Frontal cortex (tissue), 4 donors: ENCODE data around the gene AK8. TPM values are rescaled to one million over a fixed set of nuclear protein-coding genes. Genes with fewer than 3 reads are reported as not detected.

Experiments
- DNase-seq, 2 donors: peaks; one replicate each; pipeline ENCODE4 v3.0.0; 2012; ENCODE audit warnings: low spot score in 2 of 2
- FAIRE-seq: peaks from 2 replicates; lab custom pipeline; 2012; peaks lifted over from hg19 to GRCh38; lab: Jason Lieb, UNC
- total RNA-seq: library from RNA; depleted of rRNA; stranded (reverse); fragments of >200 nt; gene quantifications from one replicate; pipeline ENCODE4 v1.2.3, GENCODE V29; 2014
- donor health status: control.
- donor health status: control.
- donor health status: control.

The AK8 gene
- total RNA-seq, 1 donor from 2014 or later = 1.2 TPM

DNA sequence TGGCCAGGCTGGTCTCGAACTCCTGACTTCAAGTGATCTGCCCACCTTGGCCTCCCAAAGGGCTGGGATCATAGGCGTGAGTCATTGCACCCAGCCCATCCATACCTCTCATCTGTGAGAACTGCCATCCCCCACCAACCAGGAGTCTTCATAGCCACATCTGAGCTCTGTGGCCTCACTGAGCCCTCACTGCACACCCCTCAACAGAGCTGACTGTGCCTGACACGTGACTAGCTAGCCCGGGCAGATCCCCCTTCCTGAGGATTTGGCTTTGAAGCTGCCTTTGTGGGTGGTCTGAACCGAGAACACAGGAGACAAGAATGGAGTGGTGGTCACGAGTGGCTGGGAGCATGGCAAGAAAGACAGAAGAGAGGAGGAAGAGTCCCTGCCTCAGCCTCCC lies 15.6 kb downstream of the AK8 start:
- FAIRE-seq (no peak), DNase-seq (no peak)

DNA sequence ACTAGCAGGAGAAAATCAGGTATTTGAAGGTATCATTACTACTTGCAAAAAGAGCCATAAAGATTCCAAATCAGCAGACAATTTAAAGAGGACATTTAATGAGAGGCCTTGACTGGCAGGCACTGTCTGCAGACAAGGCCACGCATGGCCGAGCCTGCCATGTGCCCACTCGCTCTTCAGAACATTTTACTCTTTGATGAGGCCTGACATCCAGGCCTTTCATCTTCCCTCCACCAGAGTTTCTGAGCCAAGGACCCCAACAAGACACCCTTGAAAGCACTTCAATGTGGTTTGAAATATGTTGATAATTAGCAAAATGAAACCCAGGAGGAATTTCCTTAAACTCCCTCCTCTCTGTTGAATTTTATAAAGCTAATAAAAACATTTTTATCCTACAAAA lies 16.4 kb downstream of the AK8 start:
- FAIRE-seq (no peak), DNase-seq (no peak)

DNA sequence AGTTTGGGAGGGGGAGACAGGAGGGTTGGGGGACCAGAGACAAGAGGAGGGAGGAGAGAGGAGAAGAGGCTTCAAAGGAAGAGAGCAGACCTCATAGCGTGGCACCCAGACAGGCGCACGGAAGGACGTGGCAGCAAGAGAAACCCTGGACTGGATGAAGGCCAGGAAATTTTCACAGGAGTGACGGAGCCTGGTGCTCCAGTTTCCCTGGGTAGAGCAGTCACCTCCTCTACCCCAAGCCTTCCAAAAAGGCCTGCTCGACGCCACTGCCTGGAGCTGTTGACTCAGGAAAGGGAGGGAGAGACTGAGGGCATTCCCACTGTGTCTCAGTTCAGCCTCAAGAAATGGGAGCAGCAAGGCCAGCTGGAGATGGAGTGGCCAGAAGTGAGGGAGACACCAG lies 19.3 kb downstream of the AK8 start:
- DNase-seq = no peak
- no peak for FAIRE-seq

DNA sequence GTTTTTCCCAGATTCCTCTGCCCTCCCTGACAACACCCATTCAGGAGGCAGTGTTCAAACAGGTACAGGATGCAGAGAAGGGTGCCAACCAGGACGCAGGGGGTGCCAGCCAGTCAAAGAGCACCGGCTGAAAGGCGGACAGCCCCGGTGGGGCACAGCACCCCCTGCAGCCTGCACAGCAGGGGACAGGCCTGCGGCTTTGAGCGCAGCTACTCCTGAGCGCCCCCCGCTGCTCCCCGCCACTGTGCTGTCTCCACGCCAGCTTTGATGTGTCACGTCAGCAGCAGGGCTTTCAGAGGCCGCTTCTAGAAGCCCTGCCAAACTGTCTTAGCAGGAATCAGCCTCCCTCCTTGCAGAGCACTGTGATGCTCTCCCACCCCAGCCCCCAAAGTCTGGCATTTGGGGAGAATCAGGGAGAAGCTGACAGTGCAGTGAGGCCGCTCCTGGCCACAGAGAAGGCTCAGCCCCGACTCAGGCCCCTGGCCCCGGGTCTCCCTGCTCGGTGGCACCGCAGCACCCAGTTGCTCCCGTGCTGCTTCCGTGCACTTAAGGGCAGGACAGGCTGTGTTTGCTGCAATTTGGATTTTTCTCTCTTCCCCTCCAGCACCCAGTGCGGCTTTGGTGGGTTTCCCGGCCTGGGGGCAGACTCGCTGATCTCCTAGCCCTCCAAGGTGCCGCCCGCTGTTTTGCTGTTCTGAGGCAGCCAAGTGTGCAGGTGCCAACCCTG lies 20.3 kb downstream of the AK8 start:
- FAIRE-seq (no peak), DNase-seq (no peak)

DNA sequence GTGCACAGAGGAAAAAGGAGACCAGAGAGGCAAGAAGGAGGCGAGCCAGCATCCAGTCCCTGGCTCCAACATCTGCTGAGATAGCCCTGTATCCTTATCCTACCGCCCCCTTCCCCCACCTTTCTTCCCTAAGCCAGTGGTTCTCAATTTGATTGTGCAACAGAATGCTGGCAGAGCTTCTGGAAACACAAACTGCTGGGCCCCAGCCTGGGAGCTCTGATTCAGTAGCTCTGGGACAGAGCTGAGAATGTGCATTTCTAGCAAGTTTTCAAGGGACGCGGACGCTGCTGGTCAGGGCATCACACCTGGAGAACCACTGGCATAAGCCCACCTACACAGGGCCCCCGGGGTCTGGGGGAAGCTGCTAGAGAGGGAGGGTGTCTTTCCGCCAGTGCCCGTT lies 21.1 kb downstream of the AK8 start:
- no peak for DNase-seq
- no peak for FAIRE-seq

DNA sequence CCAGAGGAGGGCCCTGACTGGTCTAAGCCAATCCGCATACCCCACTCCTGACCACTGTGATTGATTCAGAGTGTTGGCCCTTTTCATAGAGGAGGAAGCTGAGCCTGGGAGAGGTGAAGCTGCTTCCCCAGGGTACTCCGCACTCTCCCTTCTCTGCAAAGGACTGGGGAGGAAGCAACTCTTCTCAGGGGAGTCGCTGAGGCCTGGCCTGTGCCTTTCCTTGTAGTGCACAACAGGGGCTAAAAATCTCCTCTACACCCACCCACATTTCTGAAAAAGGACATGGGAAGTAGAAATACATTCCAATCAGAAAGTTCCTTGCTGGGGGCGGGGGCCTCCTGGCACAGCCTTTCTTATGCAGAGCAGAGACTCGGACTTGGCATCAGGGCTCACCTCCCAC lies 22.2 kb downstream of the AK8 start:
- DNase-seq (no peak), FAIRE-seq (no peak)

DNA sequence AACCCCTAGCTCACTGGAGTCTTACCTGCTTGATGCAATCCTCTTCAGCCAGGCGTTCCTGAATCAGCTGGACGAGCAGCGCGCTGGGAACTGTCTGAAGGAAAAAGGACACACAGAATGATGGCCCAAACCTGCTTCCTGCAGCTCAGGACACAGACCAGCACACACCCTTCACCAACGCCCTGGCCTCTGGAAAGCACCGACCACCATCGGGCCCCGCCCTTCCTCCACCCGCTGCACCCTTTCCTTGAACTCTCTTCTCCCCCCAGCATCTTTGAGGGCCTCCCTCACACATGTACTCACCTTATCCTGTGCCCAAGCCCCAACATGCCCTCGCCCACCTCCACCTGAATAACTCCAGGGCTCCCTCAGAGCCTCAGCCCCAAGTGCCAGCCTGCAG lies 23.3 kb downstream of the AK8 start:
- DNase-seq = no peak
- FAIRE-seq = no peak

DNA sequence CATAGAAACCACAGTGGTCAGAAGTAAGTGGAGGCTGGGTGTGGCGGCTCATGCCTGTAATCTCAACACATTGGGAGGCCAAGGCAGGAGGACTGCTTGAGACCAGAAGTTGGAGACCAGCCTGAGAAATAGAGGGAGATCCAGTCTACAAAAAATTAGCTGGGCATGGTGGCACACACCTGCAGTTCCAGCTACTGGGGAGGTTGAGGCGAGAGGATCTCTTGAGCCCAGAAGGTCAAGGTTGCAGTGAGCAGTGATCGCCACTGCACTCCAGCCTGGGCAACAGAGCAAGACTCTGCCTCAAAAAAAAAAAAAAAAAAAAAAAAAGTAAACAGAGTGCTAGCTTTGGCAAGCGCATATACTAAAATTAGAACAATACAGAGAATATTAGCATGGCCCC lies 24.6 kb downstream of the AK8 start:
- FAIRE-seq (no peak), DNase-seq (no peak)

DNA sequence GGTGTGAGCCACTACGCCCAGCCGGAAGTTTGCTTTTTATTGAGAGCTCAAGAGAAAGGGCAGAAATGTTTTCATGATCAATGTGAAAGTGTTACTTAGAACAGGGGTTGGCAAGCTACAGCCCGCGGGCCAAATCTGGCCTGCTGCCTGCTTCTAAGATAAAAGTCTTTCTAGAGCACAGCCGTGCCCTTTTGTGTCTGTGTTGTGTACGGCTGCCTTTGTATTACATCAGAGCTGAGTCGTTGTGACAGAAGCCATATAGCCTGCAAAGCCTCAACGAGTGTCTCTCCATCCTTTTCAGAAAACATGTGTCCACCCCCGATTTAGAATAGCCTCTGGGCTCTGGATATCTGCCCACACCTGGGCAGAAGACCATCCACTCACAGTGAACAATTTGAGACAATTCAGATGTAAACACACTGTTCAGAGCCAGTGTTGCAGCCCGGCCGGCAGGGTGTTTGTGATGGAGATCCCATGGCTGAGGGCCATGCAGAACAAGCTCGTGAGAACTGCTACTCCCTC lies 28.8 kb downstream of the AK8 start:
- DNase-seq (no peak), FAIRE-seq (no peak)

DNA sequence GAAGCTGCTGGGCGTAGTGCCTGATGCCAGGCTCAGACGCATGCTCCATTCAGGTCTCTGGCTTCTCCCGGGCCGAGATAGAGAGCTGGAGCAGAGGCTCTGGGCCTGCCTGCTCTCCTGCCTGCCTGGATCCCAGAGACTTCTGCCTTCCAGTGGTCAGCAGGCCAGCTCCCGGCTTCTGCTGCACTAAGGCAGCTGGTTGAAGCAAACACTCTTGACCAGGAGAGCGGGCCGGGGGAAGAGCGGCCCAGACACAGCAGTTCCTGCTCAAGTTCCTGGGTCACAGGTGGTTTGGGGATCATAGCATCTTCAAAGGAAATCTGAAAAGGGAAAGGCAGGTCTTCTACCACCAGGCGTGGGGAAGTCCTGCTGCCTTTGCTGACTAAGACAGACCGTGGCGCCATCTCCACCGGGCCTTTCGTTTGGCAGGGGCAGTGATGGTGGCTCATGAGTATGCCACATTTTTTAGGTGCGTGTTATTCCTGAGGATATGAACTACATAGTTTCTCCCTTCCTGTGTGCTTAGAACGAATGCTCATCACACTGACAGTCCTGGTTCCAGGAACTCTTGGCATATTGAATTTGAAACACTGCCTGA lies 31.1 kb downstream of the AK8 start:
- DNase-seq (no peak), FAIRE-seq (no peak)

DNA sequence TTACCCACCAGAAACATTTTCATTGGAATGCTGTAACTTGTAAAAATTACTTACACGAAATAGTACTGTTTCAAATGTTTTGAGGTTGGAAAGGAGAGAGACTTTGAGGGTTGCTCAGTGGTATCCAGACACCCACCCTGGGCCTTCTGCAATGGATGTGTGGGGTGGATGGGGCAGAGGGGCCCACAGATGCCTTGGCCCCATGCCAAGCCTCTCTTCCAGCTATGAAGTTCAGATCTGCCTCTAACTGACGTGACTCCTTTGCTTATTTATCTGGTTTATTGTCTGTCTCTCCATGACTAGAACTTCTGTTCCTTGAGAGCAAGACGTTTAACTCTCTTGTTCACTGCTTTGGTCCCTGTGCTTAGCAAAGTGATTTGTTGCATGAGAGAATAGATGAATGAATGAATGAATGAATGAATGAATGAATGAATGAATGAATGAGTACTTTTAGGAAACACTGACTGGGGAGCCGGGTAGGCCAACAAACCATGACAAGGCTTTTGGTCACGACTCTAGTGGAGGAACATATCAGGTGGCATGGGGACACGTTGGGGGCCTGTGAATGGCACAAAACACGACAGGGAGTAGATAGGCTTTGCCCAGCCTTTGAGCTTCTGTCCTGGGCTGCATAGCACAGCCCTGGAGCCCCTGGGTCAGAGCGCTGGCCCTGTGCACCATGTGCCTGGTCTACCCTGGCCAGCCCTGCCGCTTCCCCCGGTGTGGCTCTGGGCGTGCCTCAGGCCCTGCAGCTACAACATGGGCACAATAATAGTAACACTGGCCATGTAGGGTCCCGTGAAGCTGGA lies 31.8 kb downstream of the AK8 start:
- DNase-seq = no peak
- FAIRE-seq = no peak

DNA sequence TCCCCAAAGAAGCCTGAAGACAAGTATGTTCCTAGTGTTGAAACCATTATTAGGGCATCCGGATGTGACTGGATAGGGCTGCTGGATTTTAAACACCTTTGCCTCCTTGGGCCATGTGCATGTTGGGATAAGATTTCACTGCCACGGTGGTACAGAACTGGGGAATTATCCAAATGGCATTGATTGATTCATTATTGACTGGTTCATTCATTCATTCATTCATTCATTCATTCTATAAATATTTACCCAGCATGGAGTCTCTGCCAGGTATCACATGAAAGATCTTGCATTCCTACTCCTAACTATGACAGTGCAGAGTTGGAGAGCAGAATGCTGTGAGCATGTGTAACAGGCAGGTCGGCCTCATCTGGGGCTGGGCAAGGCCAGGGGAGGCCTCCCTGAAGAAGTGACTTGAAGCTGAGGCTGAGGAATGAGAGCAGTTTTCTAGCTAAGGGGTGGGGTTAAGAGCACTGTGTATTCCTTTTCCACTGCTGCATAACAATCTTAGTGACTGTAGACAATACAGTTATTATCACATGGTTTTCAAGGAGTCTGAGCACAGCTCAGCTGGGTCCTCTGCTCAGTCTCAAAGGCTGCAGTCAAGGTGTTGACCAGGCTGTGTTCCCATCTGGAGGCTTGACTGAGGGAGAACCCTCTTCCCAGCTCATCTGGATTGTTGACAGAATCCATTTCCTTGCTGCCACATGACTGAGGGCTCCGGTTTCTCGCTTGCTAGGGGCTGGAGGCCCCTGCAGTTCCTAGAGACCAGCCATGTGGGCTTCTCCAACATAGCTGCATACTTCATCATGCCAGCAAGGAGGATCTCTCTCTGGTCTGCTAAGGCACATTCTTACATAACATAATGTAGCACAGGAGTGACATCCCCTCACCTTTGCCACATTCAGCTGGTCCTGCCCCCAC lies 35.7 kb downstream of the AK8 start:
- DNase-seq = no peak
- FAIRE-seq = no peak

DNA sequence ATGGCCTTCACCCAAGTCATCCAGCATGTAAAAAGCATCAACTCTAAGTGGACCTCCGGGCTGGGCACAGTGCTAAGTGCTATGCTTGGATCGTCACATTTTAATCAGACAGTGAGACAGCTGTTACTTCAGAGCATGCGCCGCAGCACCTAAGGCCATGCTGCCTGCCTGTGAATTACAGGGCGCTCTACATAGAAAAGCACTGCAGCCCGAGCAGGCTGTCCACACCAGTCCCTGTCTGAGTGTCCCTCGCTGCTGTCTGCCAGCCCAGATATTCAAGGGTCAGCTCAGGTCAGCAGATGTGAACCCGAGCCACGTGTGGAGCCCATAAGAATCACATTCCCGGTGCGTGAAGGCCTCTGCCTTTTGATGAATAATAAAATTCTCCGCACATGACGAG lies 37.1 kb downstream of the AK8 start:
- DNase-seq = no peak
- no peak for FAIRE-seq

DNA sequence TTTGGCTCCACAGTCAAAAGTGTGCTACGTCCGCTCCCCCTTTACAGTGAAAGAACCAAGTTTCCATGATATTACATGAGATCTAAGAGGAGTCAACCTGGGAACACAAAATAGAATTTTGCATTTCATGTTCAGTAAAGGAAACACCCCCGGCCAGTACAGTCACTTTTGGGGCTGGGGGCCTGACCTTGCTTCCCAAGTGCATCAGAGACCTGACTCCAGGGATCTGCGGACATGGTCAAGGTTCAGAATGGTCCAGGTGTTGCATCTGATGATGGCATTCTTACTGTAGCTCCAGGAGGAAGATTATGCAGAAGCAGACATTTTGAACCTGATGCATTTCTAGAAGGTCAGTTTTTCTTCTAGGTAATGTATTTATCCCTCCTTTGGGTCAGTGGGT lies 39.8 kb downstream of the AK8 start:
- DNase-seq = no peak
- FAIRE-seq = no peak

DNA sequence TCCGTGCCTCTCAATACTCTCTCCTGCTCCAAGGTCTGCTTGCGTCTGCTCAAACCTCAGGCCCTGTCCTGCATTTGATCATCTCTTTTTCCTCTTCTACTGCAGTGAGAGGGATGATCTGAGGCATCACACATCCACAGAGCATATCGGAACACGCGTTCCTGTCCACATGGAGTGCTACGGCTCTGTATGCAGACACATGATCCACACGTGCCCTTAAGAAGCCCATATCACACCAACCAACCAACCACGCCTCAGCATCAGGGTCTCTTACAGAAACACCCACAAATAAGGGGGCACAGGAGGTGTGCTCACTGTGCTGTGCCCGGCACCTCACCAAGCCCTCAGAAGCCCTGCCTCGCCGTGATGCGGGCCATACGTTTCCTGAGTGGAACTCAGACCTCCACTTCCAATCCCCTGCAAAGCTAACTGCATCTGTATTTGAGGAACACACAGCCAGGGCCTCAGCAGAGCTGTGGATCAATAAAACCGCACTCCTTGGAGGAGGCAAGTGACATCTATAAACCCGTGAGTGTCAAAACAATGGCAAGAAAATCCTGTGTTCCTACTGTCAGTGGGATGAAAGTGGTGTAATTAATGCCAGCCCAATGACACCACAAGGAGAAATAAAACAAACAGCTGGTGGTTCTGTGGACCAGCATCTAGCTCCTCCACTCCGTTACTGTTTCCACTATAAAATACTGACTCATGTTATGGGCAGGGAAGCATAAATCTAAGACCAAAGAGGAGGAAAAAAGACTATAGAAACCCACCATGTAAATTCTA lies 40.4 kb downstream of the AK8 start:
- DNase-seq = no peak
- FAIRE-seq = no peak

DNA sequence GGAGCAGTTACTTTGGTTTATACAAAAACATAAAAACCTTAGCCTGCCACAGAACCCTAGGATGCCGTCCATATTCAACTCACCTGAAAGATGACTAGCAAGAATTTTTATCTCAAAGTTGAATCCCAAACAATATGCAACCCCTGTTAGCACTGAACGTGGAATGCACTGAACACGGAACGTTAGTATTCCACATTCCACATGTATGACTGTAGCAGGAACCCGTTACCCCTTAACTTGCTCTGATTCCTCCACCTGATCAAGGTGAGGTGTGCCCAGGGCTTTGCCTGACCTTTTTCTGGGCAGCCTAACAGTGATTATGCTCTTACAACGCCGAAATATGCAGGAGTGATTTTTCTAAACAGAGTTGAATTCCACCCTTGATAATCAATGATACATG lies 43.7 kb downstream of the AK8 start:
- no peak for FAIRE-seq
- DNase-seq = no peak

DNA sequence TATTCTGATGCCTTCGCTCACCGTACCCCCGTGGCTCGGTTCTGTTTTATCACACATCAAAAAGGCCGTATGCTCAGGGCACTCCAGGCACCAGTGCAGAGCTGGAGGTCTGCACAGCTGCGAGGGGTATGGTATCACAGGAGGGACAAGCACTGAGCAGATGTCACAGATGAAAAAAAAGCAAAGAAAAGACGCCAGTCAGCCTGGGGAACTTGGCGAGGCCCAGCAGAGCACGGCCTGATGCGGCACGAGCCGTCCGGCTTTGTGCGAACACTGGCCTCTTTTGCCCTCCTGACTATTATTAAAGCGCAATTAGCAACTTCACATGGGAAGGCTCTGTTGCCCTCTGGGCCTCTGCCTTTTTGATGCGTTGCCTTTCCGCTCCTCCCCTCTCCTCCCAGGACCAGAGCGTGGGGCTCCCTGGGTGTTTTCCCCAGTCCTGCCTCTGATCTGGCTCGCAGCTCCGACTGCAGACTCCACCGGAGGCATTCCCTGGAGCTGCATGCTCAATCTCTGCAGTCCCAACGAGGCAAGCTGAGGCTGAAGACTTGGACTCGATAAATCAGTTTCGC lies 44.4 kb downstream of the AK8 start:
- DNase-seq (no peak), FAIRE-seq (no peak)

DNA sequence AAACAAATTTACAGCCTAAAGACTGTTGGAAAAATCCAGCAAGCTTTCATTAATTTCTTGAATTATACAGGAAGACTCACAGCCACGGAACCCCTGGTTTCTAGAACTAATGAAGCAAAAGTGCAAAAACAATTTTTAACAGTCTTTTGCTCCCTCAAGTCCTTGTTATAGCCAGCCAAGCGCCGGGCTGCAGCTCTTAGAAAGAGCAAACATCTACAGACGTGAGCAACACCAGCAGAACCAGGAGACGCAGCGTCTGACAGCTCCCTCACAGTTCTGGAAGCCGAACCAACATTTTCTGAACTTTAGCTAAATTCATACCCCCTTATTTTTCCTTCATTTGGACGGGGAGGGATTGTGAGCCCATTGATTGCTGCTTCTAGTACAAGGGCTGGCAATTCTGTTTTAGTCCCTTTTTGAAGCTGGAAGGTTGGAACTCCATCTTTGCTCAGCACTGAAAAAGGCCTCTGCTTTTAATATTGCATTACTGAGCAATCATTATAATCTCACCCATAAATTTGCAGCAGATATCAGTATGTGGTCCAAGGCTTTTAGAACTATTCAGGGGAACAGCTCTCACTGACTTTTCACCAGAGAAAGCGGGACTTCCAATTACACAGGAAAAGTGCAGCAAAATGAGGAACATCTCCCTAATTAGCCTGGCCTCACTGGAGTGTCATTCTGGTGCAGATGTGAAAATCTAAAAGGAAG lies 45.8 kb downstream of the AK8 start:
- no peak for DNase-seq
- no peak for FAIRE-seq
